ENCODE data around the gene CREM.
A peak's percentile ranks its signal among the peaks of the same experiment; 100 is the strongest.

Gene CREM

GRCh38 chr10:35225204-35225603, 98.6 kb downstream of the CREM start:
- Histone ChIP-seq H3K4me3 (ENCODE audit: insufficient read depth, low read depth, low read length, poor library complexity, severe bottlenecking) (no peak overlapping the region), H3K4me1 (ENCODE audit: control insufficient read depth, insufficient read depth, low read length, poor library complexity, severe bottlenecking) (peaks cover 3% of the 10 kb centered on the region), H3K9me3 (ENCODE audit: control insufficient read depth, low read length) (no peaks in the 10 kb centered on the region), H3K36me3 (ENCODE audit: control insufficient read depth, insufficient read depth, low read length) (no peaks in the 10 kb centered on the region), H3K27ac (ENCODE audit: insufficient read depth, low read length, poor library complexity, severe bottlenecking) (no peak overlapping the region), H3K27me3 (replicated peaks; ENCODE audit: control insufficient read depth, insufficient read depth, low read length, poor library complexity, severe bottlenecking) (no peaks in the 10 kb centered on the region)
- peak in 1 of 3 donors; percentile 3 for DNase-seq

GRCh38 chr10:35226507-35226906, 99.9 kb downstream of the CREM start:
- Histone ChIP-seq H3K27me3 (replicated peaks; ENCODE audit: control insufficient read depth, insufficient read depth, low read length, poor library complexity, severe bottlenecking) (no peaks in the 10 kb centered on the region), H3K9me3 (ENCODE audit: control insufficient read depth, low read length) (no peaks in the 10 kb centered on the region), H3K27ac (ENCODE audit: insufficient read depth, low read length, poor library complexity, severe bottlenecking) (no peak overlapping the region), H3K4me1 (ENCODE audit: control insufficient read depth, insufficient read depth, low read length, poor library complexity, severe bottlenecking) (peaks cover 3% of the 10 kb centered on the region), H3K4me3 (ENCODE audit: insufficient read depth, low read depth, low read length, poor library complexity, severe bottlenecking) (no peak overlapping the region), H3K36me3 (ENCODE audit: control insufficient read depth, insufficient read depth, low read length) (no peaks in the 10 kb centered on the region)
- DNase-seq = no peak

GRCh38 chr10:35228058-35228457, 101.4 kb downstream of the CREM start:
- H3K4me3 ChIP-seq (ENCODE audit: insufficient read depth, low read depth, low read length, poor library complexity, severe bottlenecking) = no peak overlapping the region
- no peaks in the 10 kb centered on the region for H3K9me3 ChIP-seq (ENCODE audit: control insufficient read depth, low read length)
- DNase-seq = no peak
- H3K4me1 ChIP-seq (ENCODE audit: control insufficient read depth, insufficient read depth, low read length, poor library complexity, severe bottlenecking) = peaks cover 3% of the 10 kb centered on the region
- H3K27ac ChIP-seq (ENCODE audit: insufficient read depth, low read length, poor library complexity, severe bottlenecking) = no peak overlapping the region
- no peaks in the 10 kb centered on the region for H3K36me3 ChIP-seq (ENCODE audit: control insufficient read depth, insufficient read depth, low read length)
- H3K27me3 ChIP-seq (replicated peaks; ENCODE audit: control insufficient read depth, insufficient read depth, low read length, poor library complexity, severe bottlenecking) = no peaks in the 10 kb centered on the region

- no peak for DNase-seq
- no peaks in the 10 kb centered on the region for H3K36me3 ChIP-seq (ENCODE audit: control insufficient read depth, insufficient read depth, low read length)
- H3K27me3 ChIP-seq (replicated peaks; ENCODE audit: control insufficient read depth, insufficient read depth, low read length, poor library complexity, severe bottlenecking) = no peaks in the 10 kb centered on the region
- H3K9me3 ChIP-seq (ENCODE audit: control insufficient read depth, low read length) = no peaks in the 10 kb centered on the region
- no peak overlapping the region for H3K4me3 ChIP-seq (ENCODE audit: insufficient read depth, low read depth, low read length, poor library complexity, severe bottlenecking)
- no peak overlapping the region for H3K27ac ChIP-seq (ENCODE audit: insufficient read depth, low read length, poor library complexity, severe bottlenecking)
- H3K4me1 ChIP-seq (ENCODE audit: control insufficient read depth, insufficient read depth, low read length, poor library complexity, severe bottlenecking) = no peaks in the 10 kb centered on the region
Observed at GRCh38 chr10:35231646-35232045, 105.0 kb downstream of the CREM start.

- DNase-seq = no peak
- no peaks in the 10 kb centered on the region for H3K4me1 ChIP-seq (ENCODE audit: control insufficient read depth, insufficient read depth, low read length, poor library complexity, severe bottlenecking)
Observed at GRCh38 chr10:35232527-35232926, 105.9 kb downstream of the CREM start.

GRCh38 chr10:35234073-35234472, 107.4 kb downstream of the CREM start:
- Histone ChIP-seq H3K27ac (ENCODE audit: insufficient read depth, low read length, poor library complexity, severe bottlenecking) (no peak overlapping the region), H3K9me3 (ENCODE audit: control insufficient read depth, low read length) (no peaks in the 10 kb centered on the region), H3K4me1 (ENCODE audit: control insufficient read depth, insufficient read depth, low read length, poor library complexity, severe bottlenecking) (no peaks in the 10 kb centered on the region), H3K36me3 (ENCODE audit: control insufficient read depth, insufficient read depth, low read length) (no peaks in the 10 kb centered on the region), H3K4me3 (ENCODE audit: insufficient read depth, low read depth, low read length, poor library complexity, severe bottlenecking) (no peak overlapping the region), H3K27me3 (replicated peaks; ENCODE audit: control insufficient read depth, insufficient read depth, low read length, poor library complexity, severe bottlenecking) (no peaks in the 10 kb centered on the region)
- no peak for DNase-seq

More at GRCh38 chr10:35232527-35232926, 105.9 kb downstream of the CREM start:
- no peaks in the 10 kb centered on the region for H3K36me3 ChIP-seq (ENCODE audit: control insufficient read depth, insufficient read depth, low read length)
- H3K4me3 ChIP-seq (ENCODE audit: insufficient read depth, low read depth, low read length, poor library complexity, severe bottlenecking) = no peak overlapping the region
- H3K27ac ChIP-seq (ENCODE audit: insufficient read depth, low read length, poor library complexity, severe bottlenecking) = no peak overlapping the region
- H3K27me3 ChIP-seq (replicated peaks; ENCODE audit: control insufficient read depth, insufficient read depth, low read length, poor library complexity, severe bottlenecking) = no peaks in the 10 kb centered on the region
- H3K9me3 ChIP-seq (ENCODE audit: control insufficient read depth, low read length) = no peaks in the 10 kb centered on the region

GRCh38 chr10:35236739-35237138, 110.1 kb downstream of the CREM start:
- Histone ChIP-seq H3K9me3 (ENCODE audit: control insufficient read depth, low read length) (no peaks in the 10 kb centered on the region), H3K4me1 (ENCODE audit: control insufficient read depth, insufficient read depth, low read length, poor library complexity, severe bottlenecking) (no peaks in the 10 kb centered on the region), H3K27ac (ENCODE audit: insufficient read depth, low read length, poor library complexity, severe bottlenecking) (no peak overlapping the region), H3K4me3 (ENCODE audit: insufficient read depth, low read depth, low read length, poor library complexity, severe bottlenecking) (no peak overlapping the region), H3K36me3 (ENCODE audit: control insufficient read depth, insufficient read depth, low read length) (no peaks in the 10 kb centered on the region), H3K27me3 (replicated peaks; ENCODE audit: control insufficient read depth, insufficient read depth, low read length, poor library complexity, severe bottlenecking) (no peaks in the 10 kb centered on the region)
- DNase-seq = no peak

- Histone ChIP-seq H3K36me3 (ENCODE audit: control insufficient read depth, insufficient read depth, low read length) (no peaks in the 10 kb centered on the region), H3K27me3 (replicated peaks; ENCODE audit: control insufficient read depth, insufficient read depth, low read length, poor library complexity, severe bottlenecking) (no peaks in the 10 kb centered on the region), H3K4me1 (ENCODE audit: control insufficient read depth, insufficient read depth, low read length, poor library complexity, severe bottlenecking) (no peaks in the 10 kb centered on the region), H3K4me3 (ENCODE audit: insufficient read depth, low read depth, low read length, poor library complexity, severe bottlenecking) (no peak overlapping the region), H3K27ac (ENCODE audit: insufficient read depth, low read length, poor library complexity, severe bottlenecking) (no peak overlapping the region), H3K9me3 (ENCODE audit: control insufficient read depth, low read length) (no peaks in the 10 kb centered on the region)
- DNase-seq = no peak
Observed at GRCh38 chr10:35237766-35238512, 111.3 kb downstream of the CREM start.

GRCh38 chr10:35244549-35244948, 117.9 kb downstream of the CREM start:
- no peak overlapping the region for H3K27ac ChIP-seq (ENCODE audit: insufficient read depth, low read length, poor library complexity, severe bottlenecking)
- no peak for DNase-seq
- H3K4me3 ChIP-seq (ENCODE audit: insufficient read depth, low read depth, low read length, poor library complexity, severe bottlenecking) = no peak overlapping the region
- no peaks in the 10 kb centered on the region for H3K9me3 ChIP-seq (ENCODE audit: control insufficient read depth, low read length)
- no peaks in the 10 kb centered on the region for H3K4me1 ChIP-seq (ENCODE audit: control insufficient read depth, insufficient read depth, low read length, poor library complexity, severe bottlenecking)
- H3K36me3 ChIP-seq (ENCODE audit: control insufficient read depth, insufficient read depth, low read length) = no peaks in the 10 kb centered on the region
- H3K27me3 ChIP-seq (replicated peaks; ENCODE audit: control insufficient read depth, insufficient read depth, low read length, poor library complexity, severe bottlenecking) = no peaks in the 10 kb centered on the region

- no peaks in the 10 kb centered on the region for H3K36me3 ChIP-seq (ENCODE audit: control insufficient read depth, insufficient read depth, low read length)
Observed at GRCh38 chr10:35246770-35247343, 120.2 kb downstream of the CREM start.

More at GRCh38 chr10:35246770-35247343, 120.2 kb downstream of the CREM start:
- Histone ChIP-seq H3K27ac (ENCODE audit: insufficient read depth, low read length, poor library complexity, severe bottlenecking) (no peak overlapping the region), H3K4me1 (ENCODE audit: control insufficient read depth, insufficient read depth, low read length, poor library complexity, severe bottlenecking) (no peaks in the 10 kb centered on the region), H3K27me3 (replicated peaks; ENCODE audit: control insufficient read depth, insufficient read depth, low read length, poor library complexity, severe bottlenecking) (no peaks in the 10 kb centered on the region), H3K4me3 (ENCODE audit: insufficient read depth, low read depth, low read length, poor library complexity, severe bottlenecking) (no peak overlapping the region), H3K9me3 (ENCODE audit: control insufficient read depth, low read length) (no peaks in the 10 kb centered on the region)
- no peak for DNase-seq
